ENCODE measurements around the gene GJD2. TPM values are rescaled to one million over a fixed set of nuclear protein-coding genes. Genes with fewer than 3 reads are reported as not detected.

GJD2 gene
- total RNA-seq, 1 donor from 2014 or later = not detected

- no peaks in the 10 kb centered on the region for H3K9me3 ChIP-seq
- no peak overlapping the region for H3K27ac ChIP-seq
- TF ChIP-seq, protein P1, sequence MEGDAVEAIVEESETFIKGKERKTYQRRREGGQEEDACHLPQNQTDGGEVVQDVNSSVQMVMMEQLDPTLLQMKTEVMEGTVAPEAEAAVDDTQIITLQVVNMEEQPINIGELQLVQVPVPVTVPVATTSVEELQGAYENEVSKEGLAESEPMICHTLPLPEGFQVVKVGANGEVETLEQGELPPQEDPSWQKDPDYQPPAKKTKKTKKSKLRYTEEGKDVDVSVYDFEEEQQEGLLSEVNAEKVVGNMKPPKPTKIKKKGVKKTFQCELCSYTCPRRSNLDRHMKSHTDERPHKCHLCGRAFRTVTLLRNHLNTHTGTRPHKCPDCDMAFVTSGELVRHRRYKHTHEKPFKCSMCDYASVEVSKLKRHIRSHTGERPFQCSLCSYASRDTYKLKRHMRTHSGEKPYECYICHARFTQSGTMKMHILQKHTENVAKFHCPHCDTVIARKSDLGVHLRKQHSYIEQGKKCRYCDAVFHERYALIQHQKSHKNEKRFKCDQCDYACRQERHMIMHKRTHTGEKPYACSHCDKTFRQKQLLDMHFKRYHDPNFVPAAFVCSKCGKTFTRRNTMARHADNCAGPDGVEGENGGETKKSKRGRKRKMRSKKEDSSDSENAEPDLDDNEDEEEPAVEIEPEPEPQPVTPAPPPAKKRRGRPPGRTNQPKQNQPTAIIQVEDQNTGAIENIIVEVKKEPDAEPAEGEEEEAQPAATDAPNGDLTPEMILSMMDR (IDR thresholded peaks at IDR 0.05) = no peak
- DNase-seq (no peak), ATAC-seq (no peak)
- no peaks in the 10 kb centered on the region for H3K36me3 ChIP-seq
- no peak overlapping the region for H3K4me3 ChIP-seq
- H3K27me3 ChIP-seq = no peaks in the 10 kb centered on the region
- H3K4me1 ChIP-seq = no peaks in the 10 kb centered on the region
- intact Hi-C loops (cut with DNase I) = no loop called here
Observed at GRCh38 chr15:34769711-34770110, 14.9 kb upstream of the GJD2 start.

GRCh38 chr15:34768530-34768929, 13.7 kb upstream of the GJD2 start:
- ATAC-seq (no peak), DNase-seq (no peak)
- Histone ChIP-seq H3K36me3 (no peaks in the 10 kb centered on the region), H3K27ac (no peak overlapping the region), H3K9me3 (no peaks in the 10 kb centered on the region), H3K27me3 (no peaks in the 10 kb centered on the region), H3K4me3 (no peak overlapping the region), H3K4me1 (no peaks in the 10 kb centered on the region)
- intact Hi-C loops (cut with DNase I) = no loop called here
- TF ChIP-seq, protein P1 (IDR thresholded peaks at IDR 0.05) = no peak

DNA sequence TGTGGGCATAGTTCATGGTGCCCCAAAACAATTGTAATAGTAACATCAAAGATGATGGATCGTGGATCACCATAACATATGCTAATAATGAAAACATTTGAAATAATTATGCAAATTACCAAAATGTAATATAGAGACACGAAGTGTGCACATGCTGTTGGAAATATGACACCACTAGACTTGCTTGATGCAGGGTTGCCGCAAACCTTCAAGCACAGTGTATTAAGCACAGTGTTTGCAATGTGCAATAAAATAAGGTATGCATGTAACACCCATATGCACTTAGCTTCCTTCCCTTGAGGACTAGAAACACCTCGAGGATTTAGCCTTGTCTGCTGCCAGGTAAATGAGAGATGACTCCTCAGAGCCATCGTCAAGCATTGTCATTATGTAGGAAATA, 10.9 kb upstream of the GJD2 start:
- ATAC-seq (no peak), DNase-seq (no peak)
- Histone ChIP-seq H3K4me1 (no peaks in the 10 kb centered on the region), H3K27ac (no peak overlapping the region), H3K9me3 (no peaks in the 10 kb centered on the region), H3K36me3 (no peaks in the 10 kb centered on the region), H3K27me3 (no peaks in the 10 kb centered on the region), H3K4me3 (no peak overlapping the region)
- intact Hi-C loops (cut with DNase I) = no loop called here
- TF ChIP-seq, protein P1 (IDR thresholded peaks at IDR 0.05) = no peak

- intact Hi-C loops (cut with DNase I) = no loop called here
Observed at GRCh38 chr15:34760909-34761308, 6.1 kb upstream of the GJD2 start.

GRCh38 chr15:34759992-34760391, 5.2 kb upstream of the GJD2 start:
- TF ChIP-seq, protein P1 (IDR thresholded peaks at IDR 0.05) = no peak
- DNase-seq (no peak), ATAC-seq (no peak)
- no peaks in the 10 kb centered on the region for H3K4me1 ChIP-seq
- no peak overlapping the region for H3K27ac ChIP-seq
- H3K36me3 ChIP-seq = no peaks in the 10 kb centered on the region
- intact Hi-C loops (cut with DNase I) = no loop called here
- H3K4me3 ChIP-seq = no peak overlapping the region
- no peaks in the 10 kb centered on the region for H3K9me3 ChIP-seq
- peaks cover 26% of the 10 kb centered on the region for H3K27me3 ChIP-seq

More at GRCh38 chr15:34760909-34761308, 6.1 kb upstream of the GJD2 start:
- no peak for DNase-seq
- Histone ChIP-seq H3K27me3 (peaks cover 17% of the 10 kb centered on the region), H3K9me3 (no peaks in the 10 kb centered on the region), H3K27ac (no peak overlapping the region), H3K4me3 (no peak overlapping the region), H3K36me3 (no peaks in the 10 kb centered on the region), H3K4me1 (no peaks in the 10 kb centered on the region)
- TF ChIP-seq, protein P1 (IDR thresholded peaks at IDR 0.05) = no peak
- ATAC-seq = no peak

DNA sequence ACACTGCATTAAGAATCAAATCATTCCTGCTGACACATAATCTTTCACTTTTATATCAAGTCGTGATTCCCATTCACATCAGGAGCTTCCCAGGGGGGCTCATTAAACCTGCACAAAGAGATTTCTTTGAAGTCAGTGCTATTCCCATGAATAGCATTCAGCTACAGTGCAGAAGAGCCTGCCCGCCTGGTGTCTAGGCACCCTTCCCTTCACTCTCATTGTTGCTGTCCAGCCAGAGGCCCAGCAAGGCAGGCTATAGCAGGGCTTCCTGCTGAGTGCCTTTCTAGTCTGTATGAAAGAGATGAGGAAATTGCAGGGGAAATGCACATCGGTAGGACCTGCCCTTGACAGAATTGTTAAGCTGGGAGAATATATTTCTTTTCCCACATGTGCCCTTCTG, 4.5 kb upstream of the GJD2 start:
- intact Hi-C loops (cut with DNase I) = no loop called here
- Histone ChIP-seq H3K27ac (no peak overlapping the region), H3K9me3 (no peaks in the 10 kb centered on the region), H3K27me3 (peaks cover 32% of the 10 kb centered on the region), H3K4me1 (no peaks in the 10 kb centered on the region), H3K4me3 (no peak overlapping the region), H3K36me3 (no peaks in the 10 kb centered on the region)
- DNase-seq (no peak), ATAC-seq (no peak)
- TF ChIP-seq, protein P1 (IDR thresholded peaks at IDR 0.05) = no peak

All from upper lobe of right lung (tissue), 1 donor.